HAP-1 (cell line): ENCODE measurements around the gene TMC3.
"Not testable (repeated sequence)": the region's sequence is repeated elsewhere in the genome, so short reads cannot be mapped to it uniquely, and the experiment has no call there.

Experiments
- DNase-seq, 2 experiments: peaks; one replicate each; pipeline ENCODE4 v3.0.0-alpha.2; 2016 to 2020; ENCODE audit warnings: low spot score in 2 of 2
- H3K27me3 ChIP-seq: fragments of 250-450 bp; sonication (Bioruptor Pico); 2 replicates; pipeline ENCODE4 v1.5.1; 2020; ENCODE audit warnings: low read depth, mild to moderate bottlenecking, moderate library complexity
- H3K36me3 ChIP-seq: fragments of 250-450 bp; sonication (Bioruptor Pico); replicated peaks from 2 replicates; pipeline ENCODE4 v1.5.1; 2020; ENCODE audit warnings: mild to moderate bottlenecking
- H3K4me1 ChIP-seq: fragments of 250-450 bp; sonication (Bioruptor Pico); 2 replicates; pipeline ENCODE4 v1.5.1; 2020; ENCODE audit warnings: mild to moderate bottlenecking
- H3K4me3 ChIP-seq: fragments of 250-450 bp; sonication (Bioruptor Pico); 2 replicates; pipeline ENCODE4 v1.5.1; 2020; ENCODE audit warnings: mild to moderate bottlenecking, moderate library complexity
- H3K9me3 ChIP-seq: fragments of 250-450 bp; sonication (Bioruptor Pico); 2 replicates; pipeline ENCODE4 v1.5.1; 2020; ENCODE audit warnings: mild to moderate bottlenecking, moderate library complexity
- in situ Hi-C: fragments of 300-500 bp; cut with MboI; formaldehyde crosslinking; loops from 3 replicates; pipeline ENCODE4 v1.14.3; 2020; ENCODE audit warnings: low sequenced_read_pairs, inconsistent platforms, mixed read lengths

The TMC3 gene

GRCh38 chr15:81334768-81335435 lies 39.1 kb downstream of the TMC3 start:
- Histone ChIP-seq H3K4me1 (no peaks in the 10 kb centered on the region), H3K36me3 (no peaks in the 10 kb centered on the region), H3K27me3 (no peaks in the 10 kb centered on the region), H3K9me3 (no peaks in the 10 kb centered on the region), H3K4me3 (no peak overlapping the region)
- DNase-seq = no peak
- in situ Hi-C loops = no loop called here

GRCh38 chr15:81333363-81333762 lies 40.6 kb downstream of the TMC3 start:
- no peak overlapping the region for H3K4me3 ChIP-seq
- H3K36me3 ChIP-seq = no peaks in the 10 kb centered on the region
- in situ Hi-C loops = no loop called here
- DNase-seq = no peak
- H3K27me3 ChIP-seq = no peaks in the 10 kb centered on the region
- no peaks in the 10 kb centered on the region for H3K9me3 ChIP-seq
- no peaks in the 10 kb centered on the region for H3K4me1 ChIP-seq

GRCh38 chr15:81332326-81332725 lies 41.7 kb downstream of the TMC3 start:
- no peak for DNase-seq
- in situ Hi-C loops = no loop called here
- Histone ChIP-seq H3K27me3 (no peaks in the 10 kb centered on the region), H3K36me3 (no peaks in the 10 kb centered on the region), H3K9me3 (no peaks in the 10 kb centered on the region), H3K4me3 (no peak overlapping the region), H3K4me1 (no peaks in the 10 kb centered on the region; the same call in 1 of the 2 replicates)

GRCh38 chr15:81331600-81331999 lies 42.4 kb downstream of the TMC3 start:
- Histone ChIP-seq H3K4me3 (no peak overlapping the region), H3K36me3 (no peaks in the 10 kb centered on the region), H3K27me3 (no peaks in the 10 kb centered on the region), H3K9me3 (no peaks in the 10 kb centered on the region), H3K4me1 (no peaks in the 10 kb centered on the region; the same call in 1 of the 2 replicates)
- in situ Hi-C loops = no loop called here
- no peak for DNase-seq

GRCh38 chr15:81331141-81331540 lies 42.9 kb downstream of the TMC3 start:
- not testable (repeated sequence) for H3K4me1 ChIP-seq

GRCh38 chr15:81330366-81331090 lies 43.5 kb downstream of the TMC3 start:
- H3K27me3 ChIP-seq = no peaks in the 10 kb centered on the region
- H3K4me3 ChIP-seq = no peak overlapping the region
- H3K36me3 ChIP-seq = no peaks in the 10 kb centered on the region
- H3K4me1 ChIP-seq = no peaks in the 10 kb centered on the region; the same call in 1 of the 2 replicates
- DNase-seq = no peak
- no peaks in the 10 kb centered on the region for H3K9me3 ChIP-seq
- in situ Hi-C loops = no loop called here

More at GRCh38 chr15:81331141-81331540, 42.9 kb downstream of the TMC3 start:
- DNase-seq, H3K36me3 ChIP-seq, in situ Hi-C loops, H3K9me3 ChIP-seq, H3K27me3 ChIP-seq, H3K4me3 ChIP-seq: not testable (repeated sequence)

DNA sequence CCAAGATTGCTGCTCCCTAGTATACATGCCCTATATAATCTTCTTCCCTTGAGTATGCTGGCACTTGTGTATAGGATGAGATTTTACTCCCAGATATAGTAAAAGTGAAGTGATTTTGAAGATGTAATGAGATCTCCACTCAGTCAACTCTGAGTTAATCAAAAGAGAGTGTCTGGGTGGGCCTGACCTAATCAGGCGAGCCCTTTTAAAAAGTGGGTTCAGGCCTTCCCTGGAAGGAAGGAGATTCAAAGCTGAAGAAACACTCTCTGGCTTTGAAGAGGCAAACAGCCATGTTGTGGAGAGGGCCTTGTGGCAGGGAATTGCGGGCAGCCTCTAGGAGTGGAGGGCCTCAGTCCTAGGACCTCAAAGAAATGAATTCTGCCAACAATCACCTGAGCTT lies 44.6 kb downstream of the TMC3 start:
- Histone ChIP-seq H3K36me3 (no peaks in the 10 kb centered on the region), H3K4me1 (no peaks in the 10 kb centered on the region; the same call in 1 of the 2 replicates), H3K9me3 (no peaks in the 10 kb centered on the region), H3K27me3 (no peaks in the 10 kb centered on the region), H3K4me3 (no peak overlapping the region)
- in situ Hi-C loops = no loop called here
- no peak for DNase-seq

GRCh38 chr15:81327516-81327915 lies 46.5 kb downstream of the TMC3 start:
- Histone ChIP-seq H3K4me3 (no peak overlapping the region), H3K4me1 (no peaks in the 10 kb centered on the region; the same call in 1 of the 2 replicates)
- in situ Hi-C loops = no loop called here

GRCh38 chr15:81326466-81327212 lies 47.4 kb downstream of the TMC3 start:
- Histone ChIP-seq H3K36me3 (no peaks in the 10 kb centered on the region), H3K9me3 (no peaks in the 10 kb centered on the region), H3K4me3 (no peak overlapping the region), H3K27me3 (no peaks in the 10 kb centered on the region), H3K4me1 (no peaks in the 10 kb centered on the region; the same call in 1 of the 2 replicates)
- in situ Hi-C loops = no loop called here
- no peak for DNase-seq

More at GRCh38 chr15:81327516-81327915, 46.5 kb downstream of the TMC3 start:
- H3K27me3 ChIP-seq = no peaks in the 10 kb centered on the region
- no peaks in the 10 kb centered on the region for H3K36me3 ChIP-seq
- peak in 1 of 2 experiments; percentile 24 for DNase-seq
- no peaks in the 10 kb centered on the region for H3K9me3 ChIP-seq

DNA sequence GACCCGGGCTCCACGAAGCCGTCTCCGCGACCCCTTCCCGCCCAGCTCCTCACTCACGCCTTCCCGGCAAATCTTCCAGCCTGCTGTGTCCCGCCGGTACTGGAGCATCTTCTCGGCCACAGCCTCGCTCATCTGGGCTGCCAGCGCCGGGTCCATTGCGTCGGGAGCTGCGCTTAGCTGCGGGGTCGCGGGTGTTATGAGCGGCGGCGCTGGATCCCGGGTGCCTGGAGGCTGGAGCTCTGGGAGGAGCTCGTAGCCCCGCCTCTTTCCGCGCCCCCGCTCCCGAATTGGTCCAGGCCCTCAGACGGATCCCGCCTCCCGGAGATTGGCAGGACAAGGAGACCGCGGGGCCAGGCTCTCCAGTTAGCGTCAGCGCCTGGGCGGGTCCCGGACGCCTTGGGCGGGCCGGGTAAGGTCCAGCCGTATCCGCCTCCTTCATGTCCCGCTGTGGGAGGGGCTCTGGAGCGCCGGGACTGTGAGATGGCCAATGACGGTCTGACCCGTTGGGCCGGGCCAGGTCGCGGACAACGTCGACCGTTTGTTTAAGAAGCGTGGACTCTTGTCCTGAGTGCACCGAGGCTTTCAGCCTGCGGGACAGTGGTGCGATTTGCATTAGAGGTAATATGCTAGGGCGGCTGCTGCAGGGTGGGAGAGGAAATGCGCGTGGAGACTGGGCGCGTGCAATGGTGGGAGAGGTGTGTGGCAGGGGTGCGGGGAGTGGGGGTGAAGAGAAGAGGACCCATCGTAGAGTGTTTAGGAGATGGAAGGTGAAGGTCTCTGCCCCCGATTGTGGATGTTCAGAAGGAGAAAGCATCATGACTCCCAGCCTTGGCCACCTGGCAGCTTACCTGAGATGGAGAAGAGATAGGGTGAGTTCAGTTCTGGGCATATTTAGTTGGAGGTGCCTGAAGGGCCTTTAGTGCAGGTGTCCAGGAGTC lies 49.8 kb downstream of the TMC3 start, which contains the start of gene STARD5:
Gene STARD5, minus strand, starts transcription at position 198 of the 938 bp plus-strand sequence. Its CDS starts 42 bp downstream, at position 156.
- H3K4me1 ChIP-seq = no peaks in the 10 kb centered on the region; the same call in 1 of the 2 replicates
- peak within 1 kb of the TSS; percentile 65 for H3K4me3 ChIP-seq
- in situ Hi-C loops = no loop called here
- DNase-seq = peak; percentile 100
- H3K36me3 ChIP-seq = no peaks in the 10 kb centered on the region
- no peaks in the 10 kb centered on the region for H3K27me3 ChIP-seq
- no peaks in the 10 kb centered on the region for H3K9me3 ChIP-seq

- in situ Hi-C loops = no loop called here
- Histone ChIP-seq H3K27me3 (no peaks in the 10 kb centered on the region), H3K36me3 (no peaks in the 10 kb centered on the region; the same call in 1 of the 2 replicates), H3K4me3 (peak overlapping the region; percentile 65), H3K9me3 (no peaks in the 10 kb centered on the region), H3K4me1 (no peaks in the 10 kb centered on the region; the same call in 1 of the 2 replicates)
- no peak for DNase-seq
These were observed 50.5 kb downstream of the TMC3 start for GRCh38 chr15:81323559-81323943.

- H3K4me3 ChIP-seq = no peak overlapping the region
- H3K9me3 ChIP-seq = no peaks in the 10 kb centered on the region
- no peaks in the 10 kb centered on the region for H3K27me3 ChIP-seq
- no peaks in the 10 kb centered on the region; the same call in 1 of the 2 replicates for H3K36me3 ChIP-seq
- DNase-seq = no peak
- in situ Hi-C loops = no loop called here
- H3K4me1 ChIP-seq = no peaks in the 10 kb centered on the region; the same call in 1 of the 2 replicates
These were observed 51.2 kb downstream of the TMC3 start for GRCh38 chr15:81322676-81323253.
